ENCODE results near the gene ETS2.

Gene ETS2

DNA sequence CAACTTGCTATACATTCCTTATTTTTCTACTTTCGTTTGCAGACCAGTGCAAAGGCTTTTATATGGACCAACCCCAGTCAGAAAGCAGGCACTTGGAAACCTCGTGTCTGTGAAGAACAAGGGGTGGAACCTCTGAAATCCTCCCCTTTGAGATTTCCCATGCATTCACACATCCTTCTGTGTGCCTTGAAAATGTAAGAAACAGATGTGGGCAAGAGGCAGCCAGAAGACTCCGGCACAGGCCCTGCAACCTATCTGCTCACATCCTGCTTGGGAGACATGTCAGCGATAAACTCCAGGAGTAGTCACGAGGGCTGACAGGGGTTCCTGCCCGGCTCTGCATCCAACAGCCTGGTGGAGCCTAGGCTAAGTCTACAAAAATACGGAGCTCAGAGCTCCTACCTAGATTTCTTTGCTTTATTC, 42.5 kb downstream of the ETS2 start:
- no peak for TF ChIP-seq ZC3H10 (CRISPR knock-in tag; IDR thresholded peaks at IDR 0.05)
- TF ChIP-seq ZNF8 (CRISPR knock-in tag; IDR thresholded peaks at IDR 0.05), result no peak
- TF ChIP-seq BACH2 (CRISPR knock-in tag; IDR thresholded peaks at IDR 0.05; ENCODE audit: borderline replicate concordance), result no peak
- no peak for TF ChIP-seq ZNF565 (CRISPR knock-in tag; conservative IDR thresholded peaks at IDR 0.05; ENCODE audit: low read depth)
- TF ChIP-seq, protein P1, sequence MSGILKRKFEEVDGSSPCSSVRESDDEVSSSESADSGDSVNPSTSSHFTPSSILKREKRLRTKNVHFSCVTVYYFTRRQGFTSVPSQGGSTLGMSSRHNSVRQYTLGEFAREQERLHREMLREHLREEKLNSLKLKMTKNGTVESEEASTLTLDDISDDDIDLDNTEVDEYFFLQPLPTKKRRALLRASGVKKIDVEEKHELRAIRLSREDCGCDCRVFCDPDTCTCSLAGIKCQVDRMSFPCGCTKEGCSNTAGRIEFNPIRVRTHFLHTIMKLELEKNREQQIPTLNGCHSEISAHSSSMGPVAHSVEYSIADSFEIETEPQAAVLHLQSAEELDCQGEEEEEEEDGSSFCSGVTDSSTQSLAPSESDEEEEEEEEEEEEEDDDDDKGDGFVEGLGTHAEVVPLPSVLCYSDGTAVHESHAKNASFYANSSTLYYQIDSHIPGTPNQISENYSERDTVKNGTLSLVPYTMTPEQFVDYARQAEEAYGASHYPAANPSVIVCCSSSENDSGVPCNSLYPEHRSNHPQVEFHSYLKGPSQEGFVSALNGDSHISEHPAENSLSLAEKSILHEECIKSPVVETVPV (CRISPR knock-in tag; IDR thresholded peaks at IDR 0.05), result no peak
- ATAC-seq, result peak; percentile 76

DNA sequence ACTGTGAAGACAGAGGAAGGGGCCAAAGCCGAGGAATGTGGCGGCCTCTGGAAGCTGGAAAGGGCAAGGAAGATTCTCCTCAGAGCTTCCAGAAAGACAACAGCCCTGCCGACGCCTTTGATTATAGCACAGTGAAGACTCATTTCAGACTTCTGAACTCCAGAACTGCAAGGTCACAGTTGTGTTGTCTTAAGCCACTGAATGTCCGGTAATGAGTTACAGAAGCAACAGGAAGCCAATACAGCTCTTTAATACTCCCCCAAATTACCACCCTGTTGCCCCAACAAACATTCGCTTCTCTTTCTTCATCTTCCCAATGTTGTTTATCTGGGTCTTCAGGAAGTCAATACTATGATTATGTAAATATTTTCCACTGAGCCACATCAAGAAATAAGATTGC, 44.0 kb downstream of the ETS2 start:
- no peak for TF ChIP-seq TCF4 (CRISPR knock-in tag; IDR thresholded peaks at IDR 0.05; ENCODE audit: borderline replicate concordance)
- no peak for ATAC-seq

DNA sequence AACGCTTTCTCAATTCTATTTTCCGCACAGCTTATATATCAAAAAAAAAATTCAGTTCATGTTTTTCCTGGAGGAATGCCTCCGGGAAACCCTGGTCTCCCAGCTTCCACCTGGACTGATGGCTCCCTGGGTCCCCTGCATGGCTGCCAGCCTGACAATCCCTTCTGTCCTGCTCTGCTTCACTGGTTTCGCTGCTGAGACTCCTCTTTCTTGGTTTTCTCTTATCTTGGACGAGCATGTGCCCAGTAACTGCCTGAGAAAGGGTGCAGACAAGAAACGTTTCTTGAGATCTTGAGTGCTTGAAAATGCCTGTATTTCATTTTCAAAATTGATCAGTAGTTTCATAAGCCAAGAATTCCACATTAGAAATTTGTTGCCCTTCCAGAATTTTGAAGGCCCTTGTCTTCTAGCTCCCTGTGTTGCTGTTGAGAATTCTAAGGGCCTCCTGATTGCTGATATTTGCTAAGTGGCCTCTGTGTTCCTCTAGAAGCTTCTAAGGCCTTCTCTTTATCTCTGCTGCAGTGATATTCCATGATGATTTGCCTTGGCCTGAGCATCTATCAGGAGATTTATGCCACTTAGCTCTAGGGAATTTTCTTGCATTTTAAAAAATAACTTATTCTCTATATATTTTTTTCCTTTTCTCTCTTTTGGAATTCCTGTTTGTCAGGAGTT, 44.7 kb downstream of the ETS2 start:
- ATAC-seq, result no peak
- TF ChIP-seq, protein P2, sequence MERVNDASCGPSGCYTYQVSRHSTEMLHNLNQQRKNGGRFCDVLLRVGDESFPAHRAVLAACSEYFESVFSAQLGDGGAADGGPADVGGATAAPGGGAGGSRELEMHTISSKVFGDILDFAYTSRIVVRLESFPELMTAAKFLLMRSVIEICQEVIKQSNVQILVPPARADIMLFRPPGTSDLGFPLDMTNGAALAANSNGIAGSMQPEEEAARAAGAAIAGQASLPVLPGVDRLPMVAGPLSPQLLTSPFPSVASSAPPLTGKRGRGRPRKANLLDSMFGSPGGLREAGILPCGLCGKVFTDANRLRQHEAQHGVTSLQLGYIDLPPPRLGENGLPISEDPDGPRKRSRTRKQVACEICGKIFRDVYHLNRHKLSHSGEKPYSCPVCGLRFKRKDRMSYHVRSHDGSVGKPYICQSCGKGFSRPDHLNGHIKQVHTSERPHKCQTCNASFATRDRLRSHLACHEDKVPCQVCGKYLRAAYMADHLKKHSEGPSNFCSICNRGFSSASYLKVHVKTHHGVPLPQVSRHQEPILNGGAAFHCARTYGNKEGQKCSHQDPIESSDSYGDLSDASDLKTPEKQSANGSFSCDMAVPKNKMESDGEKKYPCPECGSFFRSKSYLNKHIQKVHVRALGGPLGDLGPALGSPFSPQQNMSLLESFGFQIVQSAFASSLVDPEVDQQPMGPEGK (CRISPR knock-in tag; IDR thresholded peaks at IDR 0.05; ENCODE audit: borderline replicate concordance), result no peak
- TF ChIP-seq ZNF565 (CRISPR knock-in tag; conservative IDR thresholded peaks at IDR 0.05; ENCODE audit: low read depth), result no peak
- TF ChIP-seq ZC3H10 (CRISPR knock-in tag; IDR thresholded peaks at IDR 0.05), result no peak
- no peak for TF ChIP-seq ZFP3 (CRISPR knock-in tag; IDR thresholded peaks at IDR 0.05)
- TF ChIP-seq ZFP30 (CRISPR knock-in tag; IDR thresholded peaks at IDR 0.05), result no peak
- no peak for TF ChIP-seq RARB (CRISPR knock-in tag; IDR thresholded peaks at IDR 0.05)
- TF ChIP-seq ISL1 (CRISPR knock-in tag; IDR thresholded peaks at IDR 0.05), result no peak
- TF ChIP-seq, protein P3, sequence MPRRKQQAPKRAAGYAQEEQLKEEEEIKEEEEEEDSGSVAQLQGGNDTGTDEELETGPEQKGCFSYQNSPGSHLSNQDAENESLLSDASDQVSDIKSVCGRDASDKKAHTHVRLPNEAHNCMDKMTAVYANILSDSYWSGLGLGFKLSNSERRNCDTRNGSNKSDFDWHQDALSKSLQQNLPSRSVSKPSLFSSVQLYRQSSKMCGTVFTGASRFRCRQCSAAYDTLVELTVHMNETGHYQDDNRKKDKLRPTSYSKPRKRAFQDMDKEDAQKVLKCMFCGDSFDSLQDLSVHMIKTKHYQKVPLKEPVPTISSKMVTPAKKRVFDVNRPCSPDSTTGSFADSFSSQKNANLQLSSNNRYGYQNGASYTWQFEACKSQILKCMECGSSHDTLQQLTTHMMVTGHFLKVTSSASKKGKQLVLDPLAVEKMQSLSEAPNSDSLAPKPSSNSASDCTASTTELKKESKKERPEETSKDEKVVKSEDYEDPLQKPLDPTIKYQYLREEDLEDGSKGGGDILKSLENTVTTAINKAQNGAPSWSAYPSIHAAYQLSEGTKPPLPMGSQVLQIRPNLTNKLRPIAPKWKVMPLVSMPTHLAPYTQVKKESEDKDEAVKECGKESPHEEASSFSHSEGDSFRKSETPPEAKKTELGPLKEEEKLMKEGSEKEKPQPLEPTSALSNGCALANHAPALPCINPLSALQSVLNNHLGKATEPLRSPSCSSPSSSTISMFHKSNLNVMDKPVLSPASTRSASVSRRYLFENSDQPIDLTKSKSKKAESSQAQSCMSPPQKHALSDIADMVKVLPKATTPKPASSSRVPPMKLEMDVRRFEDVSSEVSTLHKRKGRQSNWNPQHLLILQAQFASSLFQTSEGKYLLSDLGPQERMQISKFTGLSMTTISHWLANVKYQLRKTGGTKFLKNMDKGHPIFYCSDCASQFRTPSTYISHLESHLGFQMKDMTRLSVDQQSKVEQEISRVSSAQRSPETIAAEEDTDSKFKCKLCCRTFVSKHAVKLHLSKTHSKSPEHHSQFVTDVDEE (CRISPR knock-in tag; IDR thresholded peaks at IDR 0.05), result no peak
- TF ChIP-seq, protein P4, sequence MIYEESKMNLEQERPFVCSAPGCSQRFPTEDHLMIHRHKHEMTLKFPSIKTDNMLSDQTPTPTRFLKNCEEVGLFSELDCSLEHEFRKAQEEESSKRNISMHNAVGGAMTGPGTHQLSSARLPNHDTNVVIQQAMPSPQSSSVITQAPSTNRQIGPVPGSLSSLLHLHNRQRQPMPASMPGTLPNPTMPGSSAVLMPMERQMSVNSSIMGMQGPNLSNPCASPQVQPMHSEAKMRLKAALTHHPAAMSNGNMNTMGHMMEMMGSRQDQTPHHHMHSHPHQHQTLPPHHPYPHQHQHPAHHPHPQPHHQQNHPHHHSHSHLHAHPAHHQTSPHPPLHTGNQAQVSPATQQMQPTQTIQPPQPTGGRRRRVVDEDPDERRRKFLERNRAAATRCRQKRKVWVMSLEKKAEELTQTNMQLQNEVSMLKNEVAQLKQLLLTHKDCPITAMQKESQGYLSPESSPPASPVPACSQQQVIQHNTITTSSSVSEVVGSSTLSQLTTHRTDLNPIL (CRISPR knock-in tag; IDR thresholded peaks at IDR 0.05; ENCODE audit: low read depth), result no peak
- TF ChIP-seq ARNTL (CRISPR knock-in tag; IDR thresholded peaks at IDR 0.05; ENCODE audit: borderline replicate concordance, low read depth), result no peak
- TF ChIP-seq ZNF8 (CRISPR knock-in tag; IDR thresholded peaks at IDR 0.05), result no peak
- no peak for TF ChIP-seq TOX (CRISPR knock-in tag; IDR thresholded peaks at IDR 0.05; ENCODE audit: borderline replicate concordance)
- TF ChIP-seq PPARA (CRISPR knock-in tag; IDR thresholded peaks at IDR 0.05; ENCODE audit: borderline replicate concordance), result no peak
- TF ChIP-seq SNAI2 (CRISPR knock-in tag; IDR thresholded peaks at IDR 0.05), result no peak
- no peak for TF ChIP-seq ZNF70 (CRISPR knock-in tag; IDR thresholded peaks at IDR 0.05)
- TF ChIP-seq GLIS3 (CRISPR knock-in tag; IDR thresholded peaks at IDR 0.05), result no peak
- TF ChIP-seq, protein P5, sequence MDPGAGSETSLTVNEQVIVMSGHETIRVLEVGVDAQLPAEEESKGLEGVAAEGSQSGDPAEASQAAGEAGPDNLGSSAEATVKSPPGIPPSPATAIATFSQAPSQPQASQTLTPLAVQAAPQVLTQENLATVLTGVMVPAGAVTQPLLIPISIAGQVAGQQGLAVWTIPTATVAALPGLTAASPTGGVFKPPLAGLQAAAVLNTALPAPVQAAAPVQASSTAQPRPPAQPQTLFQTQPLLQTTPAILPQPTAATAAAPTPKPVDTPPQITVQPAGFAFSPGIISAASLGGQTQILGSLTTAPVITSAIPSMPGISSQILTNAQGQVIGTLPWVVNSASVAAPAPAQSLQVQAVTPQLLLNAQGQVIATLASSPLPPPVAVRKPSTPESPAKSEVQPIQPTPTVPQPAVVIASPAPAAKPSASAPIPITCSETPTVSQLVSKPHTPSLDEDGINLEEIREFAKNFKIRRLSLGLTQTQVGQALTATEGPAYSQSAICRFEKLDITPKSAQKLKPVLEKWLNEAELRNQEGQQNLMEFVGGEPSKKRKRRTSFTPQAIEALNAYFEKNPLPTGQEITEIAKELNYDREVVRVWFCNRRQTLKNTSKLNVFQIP (CRISPR knock-in tag; IDR thresholded peaks at IDR 0.05; ENCODE audit: borderline replicate concordance, low read depth), result no peak
- TF ChIP-seq ESRRG (CRISPR knock-in tag; IDR thresholded peaks at IDR 0.05), result no peak
- no peak for TF ChIP-seq BACH2 (CRISPR knock-in tag; IDR thresholded peaks at IDR 0.05; ENCODE audit: borderline replicate concordance)

All from SK-N-SH treated with all-trans-retinoic acid at 6 μM for 48 hours (cell line).